B cell (primary cell): ENCODE data around the gene TSN.

Source experiments
- EZH2 ChIP-seq: IDR thresholded peaks from 2 replicates; pipeline ENCODE4 v1.6.1; 2012; ENCODE audit warnings: borderline replicate concordance, low read depth, mild to moderate bottlenecking, moderate library complexity, low read length; ENCODE audit not compliant: insufficient read depth, poor library complexity, severe bottlenecking
- TF ChIP-seq, protein P1 (sequence below): fragments of 200-600 bp; IDR thresholded peaks from one replicate; pipeline ENCODE4 v1.8.0; 2022; ENCODE audit warnings: antibody characterized with exemption, mild to moderate bottlenecking

DNA sequence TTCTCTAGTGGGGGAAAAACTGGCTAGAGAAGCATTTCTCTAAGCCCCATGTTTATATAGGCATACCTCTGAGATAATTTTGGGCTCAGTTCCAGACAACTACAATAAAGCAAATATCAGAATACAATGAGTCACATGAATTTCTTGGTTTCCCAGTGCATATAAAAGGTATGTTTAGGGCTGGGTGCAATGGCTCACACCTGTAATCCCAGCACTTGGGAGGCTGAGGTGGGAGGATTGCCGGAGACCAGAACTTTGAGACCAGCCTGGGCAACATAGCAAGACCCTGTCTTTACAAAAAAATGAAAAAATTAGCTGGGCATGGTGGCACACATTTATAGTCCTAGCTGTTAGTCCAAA, 22.2 kb downstream of the TSN start:
- TF ChIP-seq, protein P1, sequence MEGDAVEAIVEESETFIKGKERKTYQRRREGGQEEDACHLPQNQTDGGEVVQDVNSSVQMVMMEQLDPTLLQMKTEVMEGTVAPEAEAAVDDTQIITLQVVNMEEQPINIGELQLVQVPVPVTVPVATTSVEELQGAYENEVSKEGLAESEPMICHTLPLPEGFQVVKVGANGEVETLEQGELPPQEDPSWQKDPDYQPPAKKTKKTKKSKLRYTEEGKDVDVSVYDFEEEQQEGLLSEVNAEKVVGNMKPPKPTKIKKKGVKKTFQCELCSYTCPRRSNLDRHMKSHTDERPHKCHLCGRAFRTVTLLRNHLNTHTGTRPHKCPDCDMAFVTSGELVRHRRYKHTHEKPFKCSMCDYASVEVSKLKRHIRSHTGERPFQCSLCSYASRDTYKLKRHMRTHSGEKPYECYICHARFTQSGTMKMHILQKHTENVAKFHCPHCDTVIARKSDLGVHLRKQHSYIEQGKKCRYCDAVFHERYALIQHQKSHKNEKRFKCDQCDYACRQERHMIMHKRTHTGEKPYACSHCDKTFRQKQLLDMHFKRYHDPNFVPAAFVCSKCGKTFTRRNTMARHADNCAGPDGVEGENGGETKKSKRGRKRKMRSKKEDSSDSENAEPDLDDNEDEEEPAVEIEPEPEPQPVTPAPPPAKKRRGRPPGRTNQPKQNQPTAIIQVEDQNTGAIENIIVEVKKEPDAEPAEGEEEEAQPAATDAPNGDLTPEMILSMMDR: no peak
- TF ChIP-seq EZH2: no peak
